ENCODE measurements around the gene PAN2.
"Not testable (repeated sequence)": the region's sequence is repeated elsewhere in the genome, so short reads cannot be mapped to it uniquely, and the experiment has no call there.

PAN2 gene

DNA sequence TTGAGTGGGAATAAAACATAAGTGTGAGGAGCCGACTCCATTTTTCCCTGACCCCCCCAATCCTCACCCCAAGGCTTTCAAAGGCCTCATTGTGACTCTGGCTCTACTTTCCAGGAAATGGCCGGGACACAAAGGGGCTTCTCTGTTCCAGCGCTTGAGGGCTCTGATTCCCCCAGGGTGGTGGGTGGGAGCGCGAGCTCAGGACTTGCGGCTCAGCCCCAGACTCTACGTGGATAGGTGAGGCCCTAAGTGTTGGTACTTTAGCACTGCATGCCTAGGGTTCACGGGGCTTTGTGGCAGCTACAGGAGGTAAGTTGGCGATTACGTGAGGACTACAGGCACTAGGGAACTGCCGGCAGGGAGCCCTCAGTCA, 18.6 kb downstream of the PAN2 start:
- in situ Hi-C loops (cut with MboI; ENCODE audit: low sequenced_read_pairs) = no loop called here

DNA sequence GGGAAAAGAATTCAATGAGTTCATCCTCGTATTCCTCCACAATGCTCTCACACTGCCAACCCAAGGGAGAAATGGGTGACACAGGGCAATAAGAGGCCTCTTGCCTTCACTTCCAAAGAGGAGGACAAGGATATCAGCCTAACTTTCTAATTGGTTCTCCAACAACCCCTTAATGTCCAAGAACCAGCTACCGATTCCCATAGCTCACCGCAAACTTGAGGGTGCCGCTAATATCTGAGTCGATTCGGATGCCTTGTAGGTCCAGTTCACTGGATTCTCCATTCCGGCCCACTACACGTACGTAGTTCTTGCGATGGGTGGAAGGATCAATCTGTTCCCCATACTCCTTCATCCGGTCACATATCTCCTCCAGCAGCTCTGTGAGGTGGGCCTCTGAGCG, 22.8 kb downstream of the PAN2 start:
- in situ Hi-C loops (cut with MboI; ENCODE audit: low sequenced_read_pairs) = no loop called here

DNA sequence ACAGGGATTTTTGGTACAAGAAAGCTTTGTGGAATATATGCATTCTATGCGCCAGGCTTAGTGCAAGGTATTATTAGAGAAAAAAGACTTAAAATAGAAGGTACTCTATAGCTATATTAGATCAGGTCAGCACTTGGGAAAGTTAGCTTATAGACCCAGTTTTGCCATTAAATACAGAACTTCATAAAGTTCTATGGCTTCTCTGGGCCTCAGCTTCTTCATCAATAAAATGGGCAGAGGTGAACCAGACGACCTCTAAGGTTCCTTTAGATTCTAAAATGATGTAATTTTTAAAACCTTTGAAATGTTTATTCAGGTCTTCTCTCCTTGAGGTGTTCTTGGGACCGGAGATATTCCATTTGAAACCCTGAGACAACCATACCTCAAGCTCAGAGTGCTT, 25.1 kb downstream of the PAN2 start:
- in situ Hi-C loops (cut with MboI; ENCODE audit: low sequenced_read_pairs) = no loop called here

DNA sequence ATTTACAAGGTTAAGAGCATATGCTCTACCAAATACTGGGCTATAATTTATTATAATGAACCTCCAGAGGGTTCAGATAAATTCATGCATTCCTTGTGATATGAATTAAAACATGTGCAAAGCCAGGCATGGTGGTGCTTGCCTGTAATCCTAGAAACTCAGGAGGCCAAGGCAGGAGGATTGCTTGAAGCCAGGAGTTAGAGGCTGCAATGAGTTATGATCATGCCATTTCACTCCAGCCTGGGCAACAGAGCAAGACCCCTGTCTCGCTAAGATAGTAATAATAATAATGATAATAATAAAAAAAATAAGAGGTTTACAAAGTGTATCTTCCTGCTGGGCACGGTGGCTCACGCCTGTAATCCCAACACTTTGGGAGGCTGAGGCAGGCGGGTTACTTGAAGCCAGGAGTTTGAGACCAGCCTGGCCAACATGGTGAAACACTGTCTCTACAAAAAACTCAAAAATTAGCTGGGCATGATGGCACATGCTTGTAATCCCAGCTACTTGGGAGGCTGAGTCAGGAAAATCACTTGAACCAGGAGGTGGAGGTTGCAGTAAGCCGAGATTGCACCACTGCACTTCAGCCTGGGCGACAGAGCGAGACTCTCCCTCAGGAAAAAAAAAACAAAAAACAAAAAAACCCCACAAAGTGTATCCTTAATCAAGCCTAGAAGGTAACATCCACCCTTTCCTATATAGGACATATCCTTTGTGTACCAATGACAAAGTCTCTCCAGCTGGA, 26.4 kb downstream of the PAN2 start:
- in situ Hi-C loops (cut with MboI; ENCODE audit: low sequenced_read_pairs) = no loop called here

DNA sequence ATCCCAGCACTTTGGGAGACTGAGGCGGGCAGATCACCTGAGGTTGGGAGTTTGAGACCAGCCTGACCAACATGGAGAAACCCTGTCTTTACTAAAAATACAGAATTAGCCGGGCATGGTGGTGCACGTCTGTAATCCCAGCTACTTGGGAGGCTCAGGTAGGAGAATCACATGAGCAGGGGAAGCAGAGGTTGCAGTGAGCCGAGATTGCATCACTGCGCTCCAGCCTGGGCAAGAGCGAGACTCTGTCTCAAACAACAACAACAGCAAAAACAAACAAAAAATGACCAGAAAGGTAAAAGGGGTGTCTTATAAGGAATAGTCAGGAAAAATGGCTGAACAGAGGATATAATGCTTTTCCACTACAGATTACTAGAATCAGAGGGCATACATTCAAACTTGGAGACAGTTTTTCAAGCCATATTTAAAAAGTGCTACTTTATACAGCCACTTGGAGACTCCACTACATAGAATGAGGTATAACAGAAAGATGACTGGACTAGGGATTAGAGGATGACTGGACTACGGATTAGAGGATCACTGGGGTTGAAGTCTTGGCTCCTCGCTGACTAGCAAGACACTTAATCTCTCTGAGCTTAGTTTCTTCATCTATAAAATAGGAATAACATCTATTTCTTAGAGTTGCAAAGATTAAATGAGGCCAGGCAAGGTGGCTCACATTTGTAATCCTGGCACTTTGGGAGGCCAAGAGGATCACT, 28.8 kb downstream of the PAN2 start:
- in situ Hi-C loops (cut with MboI; ENCODE audit: low sequenced_read_pairs) = no loop called here

DNA sequence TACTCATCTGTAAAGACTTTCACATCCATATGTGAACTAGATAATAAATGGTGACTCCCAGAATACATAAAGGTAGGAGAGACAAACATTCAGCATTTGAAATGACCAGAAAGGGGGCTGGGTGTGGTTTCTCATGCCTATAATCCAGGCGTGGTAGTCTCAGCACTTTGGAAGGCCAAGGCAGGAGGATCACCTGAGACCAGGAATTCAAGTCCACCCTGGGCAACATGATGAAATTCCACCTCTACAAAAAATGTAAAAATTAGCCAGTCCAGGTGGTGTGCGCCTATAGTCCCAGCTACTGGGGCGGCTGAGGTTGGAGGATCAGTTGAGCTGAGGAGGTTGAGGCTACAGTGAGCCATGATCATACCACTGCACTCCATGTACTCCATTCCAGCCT, 29.5 kb downstream of the PAN2 start:
- in situ Hi-C loops (cut with MboI; ENCODE audit: low sequenced_read_pairs) = no loop called here

DNA sequence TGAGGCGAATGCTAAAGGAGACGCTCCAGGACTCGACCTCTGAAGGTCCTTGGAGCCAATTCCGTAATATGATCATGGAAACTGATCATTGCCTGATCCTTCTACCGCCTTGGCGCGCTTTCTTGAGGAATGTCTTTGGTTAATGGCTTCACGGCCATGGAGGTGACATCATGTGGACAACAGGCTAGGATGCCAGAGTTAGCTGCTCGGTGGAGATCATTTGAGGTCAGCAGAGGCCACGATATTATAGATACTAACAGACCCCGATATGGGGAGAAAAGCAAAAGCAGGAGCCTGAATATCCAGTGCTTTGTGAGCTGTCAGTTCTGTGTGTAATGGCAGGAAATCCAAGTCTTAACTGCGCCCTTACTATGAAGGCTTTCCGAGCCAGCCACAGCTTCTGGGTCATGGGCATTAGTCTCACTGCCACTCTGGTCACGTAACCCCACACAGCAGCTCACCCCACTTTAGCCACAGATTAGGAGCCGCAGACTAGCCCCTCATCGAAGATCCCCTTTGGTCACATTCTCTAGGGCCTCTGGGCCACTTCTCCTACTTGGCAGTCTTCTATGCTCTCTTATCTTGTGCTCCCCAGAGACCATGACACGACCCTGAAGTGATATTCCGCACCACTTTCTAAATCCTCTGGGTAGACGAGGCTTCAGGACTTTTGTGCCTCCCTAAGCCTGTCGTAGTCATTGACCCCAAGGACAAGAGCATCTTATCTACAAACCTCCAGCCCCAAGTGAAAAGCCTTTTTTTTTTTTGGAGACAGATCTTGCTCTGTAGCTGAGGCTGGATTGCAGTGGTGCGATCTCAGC, 32.9 kb downstream of the PAN2 start:
- in situ Hi-C loops (cut with MboI; ENCODE audit: low sequenced_read_pairs) = no loop called here

DNA sequence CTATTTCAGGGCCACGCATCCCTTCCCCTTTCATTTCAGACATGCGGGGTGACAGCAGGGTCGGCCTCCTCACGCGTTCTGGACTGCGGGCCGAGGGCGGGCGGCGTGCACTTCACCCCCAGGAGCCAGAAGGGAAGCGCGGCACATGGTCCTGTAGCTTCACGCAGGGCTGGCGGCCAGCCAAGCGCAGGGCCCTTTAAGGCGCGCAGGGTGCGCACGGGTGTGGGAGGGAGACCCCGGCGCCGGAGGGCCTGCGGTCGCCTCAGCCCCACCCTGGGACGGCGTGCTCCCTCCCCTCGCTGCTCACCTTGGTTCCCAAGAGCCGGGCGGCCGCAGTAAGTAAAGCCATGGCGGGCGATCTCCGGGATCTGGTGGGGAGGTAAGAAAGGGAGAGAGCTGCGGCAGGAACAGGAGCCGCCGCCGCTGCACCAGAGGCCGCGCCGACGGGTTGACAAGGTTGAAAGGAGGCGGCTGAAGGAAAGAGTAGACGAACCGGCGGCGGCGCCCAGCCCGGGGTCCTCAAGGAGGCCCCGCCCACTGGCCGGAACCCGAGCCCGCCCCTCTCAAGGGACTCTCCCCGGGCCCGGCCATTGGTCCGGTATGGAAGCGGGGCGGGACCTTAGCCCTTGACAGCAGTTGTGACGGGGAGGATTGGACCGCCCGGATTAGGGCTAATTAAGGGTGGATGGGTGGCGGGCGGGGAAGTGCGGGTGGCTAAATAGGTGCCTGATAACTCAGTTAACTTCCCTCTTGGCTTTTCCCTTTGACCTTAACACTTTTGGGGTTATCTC, 33.8 kb downstream of the PAN2 start, which contains the start of gene CS:
TSS of gene CS (minus strand) at position 478 of the 791 bp plus-strand sequence. CDS start at position 349, 129 bp downstream.
- in situ Hi-C loops (cut with MboI; ENCODE audit: low sequenced_read_pairs) = no loop called here

DNA sequence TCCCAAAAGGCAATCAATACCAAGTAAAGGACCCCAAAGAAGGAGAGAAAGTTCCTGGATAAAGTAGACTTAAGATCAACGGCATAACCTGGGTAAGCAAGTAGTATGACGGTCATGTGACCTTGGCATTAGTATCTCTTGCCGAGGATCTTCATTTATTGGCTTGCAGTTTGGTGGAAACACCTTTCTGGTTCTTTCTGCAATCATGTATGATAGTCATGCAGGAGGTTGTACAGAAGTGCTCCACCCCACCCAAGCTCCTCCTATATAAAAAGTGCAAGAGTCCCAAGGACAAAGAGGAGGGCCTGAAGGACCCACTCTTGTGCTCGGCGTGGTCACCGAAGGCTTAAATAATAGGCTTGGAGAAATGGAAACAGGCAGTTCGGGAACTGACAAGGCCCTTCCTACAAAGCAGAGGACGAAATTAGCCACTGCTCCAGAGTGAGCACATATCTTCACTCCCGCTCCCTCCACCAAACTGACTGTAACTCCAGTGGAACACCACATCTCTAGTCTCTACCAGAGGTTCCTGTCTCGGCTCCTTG, 34.4 kb downstream of the PAN2 start:
- in situ Hi-C loops (cut with MboI; ENCODE audit: low sequenced_read_pairs) = no loop called here

DNA sequence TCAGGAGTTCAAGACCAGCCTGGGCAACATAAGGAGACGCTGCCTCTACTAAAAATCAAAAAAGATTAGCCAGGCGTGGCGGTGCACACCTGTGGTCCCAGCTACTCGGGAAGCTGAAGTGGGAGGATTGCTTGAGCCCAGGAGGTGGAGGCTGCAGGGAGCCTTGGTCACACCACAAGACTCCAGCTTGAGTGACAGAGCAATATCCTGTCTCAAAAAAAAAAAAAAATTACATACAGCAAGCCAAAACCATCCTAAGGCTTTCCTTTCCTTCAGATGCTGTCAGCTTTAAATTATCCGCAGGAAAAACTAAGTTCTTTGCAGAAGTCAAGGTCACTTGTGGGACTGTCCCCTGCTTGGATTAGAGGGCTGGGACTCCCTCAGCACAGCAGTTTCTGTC, 35.0 kb downstream of the PAN2 start:
- in situ Hi-C loops (cut with MboI; ENCODE audit: low sequenced_read_pairs) = no loop called here

DNA sequence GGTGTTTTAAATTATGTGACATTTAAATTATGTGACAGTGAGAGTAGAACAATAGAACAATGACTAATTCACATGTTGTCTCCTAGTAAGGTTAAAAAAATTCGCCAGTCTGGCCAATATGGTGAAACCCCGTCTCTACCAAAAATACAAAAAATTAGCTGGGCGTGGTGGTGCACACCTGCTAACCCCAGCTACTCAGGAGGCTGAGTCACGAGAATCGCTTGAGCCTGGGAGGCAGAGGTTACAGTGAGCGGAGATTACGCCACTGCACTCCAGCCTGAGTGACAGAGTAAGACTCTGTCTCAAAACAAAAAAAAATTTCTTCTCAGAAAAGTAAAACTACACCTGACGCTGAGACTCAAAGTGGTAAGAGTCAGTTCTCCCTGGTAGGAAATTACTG, 36.4 kb downstream of the PAN2 start:
- in situ Hi-C loops (cut with MboI; ENCODE audit: low sequenced_read_pairs) = no loop called here

DNA sequence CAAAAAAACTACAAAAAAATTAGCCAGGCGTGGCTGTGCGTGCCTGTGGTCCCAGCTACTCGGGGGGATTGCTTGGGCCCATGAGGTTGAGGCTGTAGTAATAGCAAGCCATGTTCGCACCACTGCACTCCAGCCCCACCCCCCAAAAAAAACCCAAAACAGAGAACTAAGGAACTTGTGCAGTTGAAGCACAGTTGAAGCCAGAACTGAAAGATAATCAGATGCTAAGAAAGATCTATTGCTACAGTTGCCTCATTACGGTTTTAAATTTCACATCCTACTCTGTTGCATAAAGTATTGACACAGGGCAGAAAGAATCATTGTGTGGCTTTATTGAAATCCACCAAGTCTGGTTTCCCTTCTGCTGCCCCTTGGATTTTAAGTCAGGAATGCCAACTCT, 37.5 kb downstream of the PAN2 start:
- in situ Hi-C loops (cut with MboI; ENCODE audit: low sequenced_read_pairs) = no loop called here

DNA sequence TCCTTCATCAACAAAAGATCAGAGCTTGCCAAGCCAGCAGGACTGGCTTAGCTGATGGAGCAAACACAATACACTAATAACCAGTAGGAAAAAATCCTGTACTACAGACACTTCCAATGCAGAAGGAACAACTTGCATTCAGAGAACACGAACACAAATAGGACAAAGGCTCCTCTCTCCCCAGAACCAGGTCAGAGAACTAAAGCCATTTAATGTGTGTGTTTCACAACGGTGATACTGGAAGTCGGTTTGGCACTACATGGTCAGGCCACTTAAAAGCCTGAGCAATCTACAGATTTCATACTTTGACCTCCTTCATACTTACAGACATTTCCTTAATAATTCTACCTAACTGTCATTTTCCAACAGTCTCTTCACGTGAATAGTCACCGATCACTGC, 40.0 kb downstream of the PAN2 start:
- in situ Hi-C loops (cut with MboI; ENCODE audit: low sequenced_read_pairs) = no loop called here

DNA sequence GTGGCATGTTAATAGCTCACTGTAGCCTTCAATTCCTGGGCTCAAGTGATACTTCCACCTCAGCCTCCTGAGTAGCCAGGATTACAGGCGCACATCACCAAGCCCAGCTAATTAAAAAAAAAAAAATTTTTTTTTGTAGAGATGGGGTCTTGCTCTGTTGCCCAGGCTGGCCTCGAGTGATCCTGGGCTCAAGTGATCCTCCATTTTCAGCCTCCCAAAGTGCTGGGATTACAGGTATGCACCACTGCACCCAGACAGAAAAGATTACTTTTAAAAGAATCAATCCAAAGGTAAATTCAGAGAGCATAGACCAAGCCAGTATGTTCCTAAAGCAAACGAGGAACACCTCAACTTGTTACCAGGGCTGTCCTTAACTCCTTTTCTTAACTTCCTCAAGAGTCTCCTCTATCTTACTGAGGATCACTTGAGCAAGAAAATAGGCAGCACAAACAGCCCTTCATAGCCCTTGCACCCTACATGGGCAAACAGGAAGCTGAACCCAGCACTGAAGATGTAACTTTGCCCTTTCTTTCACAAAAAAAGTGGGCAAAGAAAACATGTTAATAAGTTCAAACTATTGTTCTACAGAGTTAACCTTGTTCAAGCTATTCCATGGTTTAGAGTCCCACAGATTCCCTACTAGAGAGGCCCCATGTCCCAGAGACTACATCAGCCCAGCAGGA, 45.0 kb downstream of the PAN2 start:
- in situ Hi-C loops (cut with MboI; ENCODE audit: low sequenced_read_pairs) = no loop called here

DNA sequence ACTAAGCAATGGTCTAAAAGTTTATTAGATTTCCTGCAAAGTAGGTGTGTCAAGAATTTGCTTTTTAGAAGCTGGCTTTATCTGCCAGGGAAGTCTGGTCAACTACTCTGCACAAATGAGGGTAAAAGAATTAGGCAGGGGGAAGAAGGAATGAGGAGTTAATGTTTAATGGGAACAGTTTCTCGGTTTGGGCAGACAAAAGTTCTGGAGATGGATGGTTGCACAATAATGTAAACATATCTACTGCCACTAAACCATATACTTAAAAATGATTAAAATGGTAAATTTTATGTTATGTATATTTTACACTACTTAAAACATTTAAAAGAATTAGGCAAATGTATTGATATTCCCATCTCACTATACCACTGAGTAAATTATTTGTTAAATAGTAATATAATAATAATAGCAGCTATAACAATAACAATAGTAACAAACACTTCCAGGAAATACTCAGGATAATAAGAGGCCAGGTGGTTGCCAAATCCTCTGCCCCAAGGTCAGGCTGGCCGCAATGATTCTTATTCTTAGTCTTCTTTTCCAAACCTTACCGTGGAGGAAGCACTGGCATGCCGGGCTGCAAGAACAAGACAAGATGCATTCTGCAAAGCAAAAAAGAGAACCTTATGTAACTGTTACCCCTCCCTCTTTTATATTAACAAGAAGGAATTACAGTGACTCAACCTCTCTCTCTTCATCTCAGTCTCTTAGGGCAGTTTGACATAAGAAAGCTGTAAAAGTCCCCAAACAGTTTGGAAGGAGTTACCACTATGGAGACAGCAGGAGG, 47.6 kb downstream of the PAN2 start:
- in situ Hi-C loops (cut with MboI; ENCODE audit: low sequenced_read_pairs) = no loop called here

DNA sequence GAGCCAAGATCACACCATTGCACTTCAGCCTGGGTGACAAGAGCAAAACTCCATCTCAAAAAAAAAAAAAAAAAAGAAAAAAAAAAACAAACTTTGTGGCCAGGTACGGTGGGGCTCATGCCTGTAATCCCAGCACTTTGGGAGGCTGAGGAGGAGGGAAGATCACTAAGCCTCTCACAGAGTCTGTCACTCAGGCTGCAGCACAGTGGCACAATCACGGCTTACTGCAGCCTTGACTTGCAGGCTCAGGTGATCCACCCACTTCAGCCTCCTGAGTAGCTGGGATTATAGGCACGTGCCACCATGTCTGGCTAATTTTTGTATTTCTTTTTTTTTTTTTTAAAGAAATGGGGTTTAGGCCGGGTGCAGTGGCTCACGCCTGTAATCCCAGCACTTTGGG, 49.5 kb downstream of the PAN2 start:
- in situ Hi-C loops (cut with MboI; ENCODE audit: low sequenced_read_pairs) = not testable (repeated sequence)

DNA sequence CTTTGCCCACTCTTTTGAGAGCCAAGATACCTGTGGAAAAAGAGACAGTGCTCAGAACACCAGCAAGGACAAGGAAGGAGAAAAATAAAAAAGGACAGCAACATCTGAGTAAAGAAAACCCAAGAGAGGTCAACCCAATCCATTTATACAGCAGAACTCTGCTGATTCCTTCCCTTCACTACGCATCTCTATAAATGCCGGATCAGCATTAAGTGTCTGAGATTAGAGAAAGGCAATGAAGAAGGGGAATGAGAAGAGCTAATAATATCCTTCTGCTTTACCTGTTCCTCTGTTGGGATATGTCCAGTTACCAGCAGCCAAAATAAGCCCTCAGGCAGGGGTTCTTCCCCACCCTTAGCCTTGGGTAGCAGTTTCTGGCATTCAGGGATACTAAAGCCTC, 51.2 kb downstream of the PAN2 start:
- in situ Hi-C loops (cut with MboI; ENCODE audit: low sequenced_read_pairs) = no loop called here

DNA sequence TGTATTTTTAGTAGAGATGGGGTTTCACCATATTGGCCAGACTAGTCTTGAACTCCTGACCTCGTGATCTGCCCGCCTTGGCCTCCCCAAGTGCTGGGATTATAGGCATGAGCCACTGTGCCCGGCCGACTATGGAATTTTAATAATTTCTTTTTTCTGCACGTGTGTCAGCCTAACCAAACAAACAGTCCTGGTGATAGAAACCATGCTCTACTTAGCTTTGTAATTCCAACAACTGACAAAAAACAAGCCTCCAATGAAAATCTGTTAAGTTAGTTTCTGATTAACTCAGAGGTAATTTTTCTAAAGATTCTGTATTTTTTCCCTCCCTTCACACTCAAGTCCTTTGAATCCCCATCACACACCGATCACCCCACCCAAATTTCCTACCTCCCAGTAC, 51.8 kb downstream of the PAN2 start:
- in situ Hi-C loops (cut with MboI; ENCODE audit: low sequenced_read_pairs) = no loop called here

DNA sequence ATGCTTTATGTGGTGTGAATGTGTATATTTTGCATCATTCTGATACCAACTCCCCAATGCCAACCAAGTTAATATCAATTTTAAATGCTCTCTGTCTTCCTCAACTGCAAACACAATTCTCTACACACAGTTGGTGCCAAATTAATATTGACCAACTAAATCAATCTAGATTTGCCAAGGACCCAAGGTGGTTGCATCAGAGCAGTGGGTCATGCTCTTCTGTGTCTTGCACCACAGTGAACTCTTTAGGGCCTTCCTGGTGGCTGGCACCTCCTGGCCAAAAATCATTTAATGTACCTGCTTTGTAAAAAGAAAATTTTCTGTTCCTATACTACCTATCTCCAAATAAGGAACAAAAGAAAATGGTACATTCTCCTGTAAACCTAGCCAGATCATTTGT, 53.0 kb downstream of the PAN2 start:
- in situ Hi-C loops (cut with MboI; ENCODE audit: low sequenced_read_pairs) = no loop called here
